Measurements from ENCODE around the gene PRKAG1.

DNA sequence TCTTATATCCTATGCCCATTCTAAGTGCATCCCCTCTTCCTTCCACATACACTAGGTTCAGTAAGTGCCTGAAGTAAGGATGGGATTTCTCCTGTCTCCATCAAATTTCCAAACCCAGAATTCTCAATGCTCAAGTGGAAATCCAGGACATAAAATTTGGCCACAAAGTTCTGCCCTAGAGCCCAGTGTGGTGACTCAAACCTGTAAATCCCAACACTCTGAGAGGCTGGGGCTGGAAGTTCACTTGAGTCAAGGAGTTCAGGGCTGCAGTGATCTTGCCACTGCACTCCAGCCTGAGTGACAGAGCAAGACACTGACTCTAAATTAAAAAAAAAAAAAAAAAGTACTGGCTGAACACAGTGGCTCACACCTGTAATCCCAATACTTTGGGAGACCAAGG, 56.8 kb downstream of the PRKAG1 start:
- TF ChIP-seq POLR2A (IDR thresholded peaks at IDR 0.05): no peak
- TF ChIP-seq EP300 (IDR thresholded peaks at IDR 0.05): no peak
